ENCODE data around the gene RAB3C. TPM values are rescaled to one million over a fixed set of nuclear protein-coding genes. Genes with fewer than 3 reads are reported as not detected.

RAB3C gene
- total RNA-seq, 1 experiment from 2014 or later = not detected

DNA sequence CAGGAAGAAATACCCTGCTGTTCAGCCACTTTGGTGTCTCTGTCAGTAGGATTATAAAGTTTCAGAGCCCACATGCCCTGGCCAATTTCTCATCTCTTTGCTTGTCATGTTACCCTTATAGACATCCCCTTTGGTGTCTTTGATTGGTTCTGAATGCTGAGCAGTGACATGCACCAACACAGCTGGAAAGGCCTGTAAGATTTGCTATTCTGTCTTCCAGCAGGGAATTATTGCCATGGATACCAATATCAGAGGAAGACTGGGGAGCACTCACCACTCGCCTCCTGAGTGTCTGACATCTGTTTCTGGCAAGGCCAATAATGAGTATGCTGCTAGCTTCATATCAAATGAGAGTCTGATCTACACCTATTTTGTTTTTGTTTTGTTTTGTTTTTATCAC lies 34.4 kb downstream of the RAB3C start:
- no peak overlapping the region for H3K4me3 ChIP-seq (ENCODE audit: low read depth in 2 of 2, low read length in 2 of 2)
- CTCF ChIA-PET = no interaction called here
- in situ Hi-C loops (cut with HindIII; ENCODE audit: low pct_unique_long_range_greater_than_20kb, low sequenced_read_pairs) (no loop called here), intact Hi-C loops (cut with micrococcal nuclease; ENCODE audit: unreplicated experiment) (no loop called here)
- no peaks in the 10 kb centered on the region for H3K4me1 ChIP-seq (ENCODE audit: control insufficient read depth, insufficient read depth, low read length)
- no peak for TF ChIP-seq TCF7L2 (IDR thresholded peaks at IDR 0.05; ENCODE audit: low read depth, low read length)
- no peak for TF ChIP-seq SIN3A (IDR thresholded peaks at IDR 0.05; ENCODE audit: borderline replicate concordance, insufficient read depth, low read depth, low read length)
- no peak for TF ChIP-seq POLR2AphosphoS5 (IDR thresholded peaks at IDR 0.05; ENCODE audit: low read depth, low read length)
- no peak for TF ChIP-seq REST (IDR thresholded peaks at IDR 0.05; ENCODE audit: insufficient read depth in 1 of 2, low read depth in 2 of 2, low read length in 1 of 2)
- TF ChIP-seq, protein P1, sequence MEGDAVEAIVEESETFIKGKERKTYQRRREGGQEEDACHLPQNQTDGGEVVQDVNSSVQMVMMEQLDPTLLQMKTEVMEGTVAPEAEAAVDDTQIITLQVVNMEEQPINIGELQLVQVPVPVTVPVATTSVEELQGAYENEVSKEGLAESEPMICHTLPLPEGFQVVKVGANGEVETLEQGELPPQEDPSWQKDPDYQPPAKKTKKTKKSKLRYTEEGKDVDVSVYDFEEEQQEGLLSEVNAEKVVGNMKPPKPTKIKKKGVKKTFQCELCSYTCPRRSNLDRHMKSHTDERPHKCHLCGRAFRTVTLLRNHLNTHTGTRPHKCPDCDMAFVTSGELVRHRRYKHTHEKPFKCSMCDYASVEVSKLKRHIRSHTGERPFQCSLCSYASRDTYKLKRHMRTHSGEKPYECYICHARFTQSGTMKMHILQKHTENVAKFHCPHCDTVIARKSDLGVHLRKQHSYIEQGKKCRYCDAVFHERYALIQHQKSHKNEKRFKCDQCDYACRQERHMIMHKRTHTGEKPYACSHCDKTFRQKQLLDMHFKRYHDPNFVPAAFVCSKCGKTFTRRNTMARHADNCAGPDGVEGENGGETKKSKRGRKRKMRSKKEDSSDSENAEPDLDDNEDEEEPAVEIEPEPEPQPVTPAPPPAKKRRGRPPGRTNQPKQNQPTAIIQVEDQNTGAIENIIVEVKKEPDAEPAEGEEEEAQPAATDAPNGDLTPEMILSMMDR (IDR thresholded peaks at IDR 0.05) = no peak
- no TSS peak for BruUV-seq (replicated peaks)
- DNase-seq (ENCODE audit: low read depth, low spot score) (no peak), ATAC-seq (no peak)
- no peak overlapping the region for H3K27ac ChIP-seq (ENCODE audit: low read length)
- no peaks in the 10 kb centered on the region for H3K36me3 ChIP-seq (ENCODE audit: control insufficient read depth, insufficient read depth, low read length)
- H3K9me3 ChIP-seq (ENCODE audit: control insufficient read depth, insufficient read depth, low read depth, low read length) = no peaks in the 10 kb centered on the region
- no peaks in the 10 kb centered on the region for H3K27me3 ChIP-seq (ENCODE audit: control insufficient read depth, insufficient read depth, low read length)
- POLR2A ChIA-PET = no interaction called here

DNA sequence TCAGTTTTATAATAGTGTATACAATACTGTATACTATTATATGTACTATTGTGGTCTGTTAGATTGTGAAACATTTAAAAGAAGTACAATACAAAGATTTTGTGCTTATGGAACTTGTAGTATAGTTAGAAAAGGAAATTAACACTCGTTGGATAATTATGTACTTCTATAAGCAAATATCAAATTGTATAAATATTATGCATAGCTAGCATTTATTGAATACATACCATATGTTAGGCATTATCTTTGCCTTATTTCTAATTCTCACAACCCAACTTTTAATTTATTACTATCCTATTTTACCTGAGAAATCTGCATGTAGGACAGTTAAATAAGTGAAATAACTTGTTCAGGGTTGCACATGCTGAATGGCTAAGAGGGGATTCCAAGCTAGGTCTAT lies 37.5 kb downstream of the RAB3C start:
- BruUV-seq (replicated peaks) = no TSS peak
- no peaks in the 10 kb centered on the region for H3K4me1 ChIP-seq (ENCODE audit: control insufficient read depth, insufficient read depth, low read length)
- no peak for TF ChIP-seq TCF7L2 (IDR thresholded peaks at IDR 0.05; ENCODE audit: low read depth, low read length)
- no peak for TF ChIP-seq REST (IDR thresholded peaks at IDR 0.05; ENCODE audit: insufficient read depth in 1 of 2, low read depth in 2 of 2, low read length in 1 of 2)
- TF ChIP-seq, protein P1 (IDR thresholded peaks at IDR 0.05) = no peak
- no peak for TF ChIP-seq POLR2AphosphoS5 (IDR thresholded peaks at IDR 0.05; ENCODE audit: low read depth, low read length)
- TF ChIP-seq SIN3A (IDR thresholded peaks at IDR 0.05; ENCODE audit: borderline replicate concordance, insufficient read depth, low read depth, low read length) = no peak
- no peak overlapping the region for H3K27ac ChIP-seq (ENCODE audit: low read length)
- ATAC-seq = no peak
- CTCF ChIA-PET = no interaction called here
- H3K9me3 ChIP-seq (ENCODE audit: control insufficient read depth, insufficient read depth, low read depth, low read length) = no peaks in the 10 kb centered on the region
- H3K36me3 ChIP-seq (ENCODE audit: control insufficient read depth, insufficient read depth, low read length) = no peaks in the 10 kb centered on the region
- H3K4me3 ChIP-seq (ENCODE audit: low read depth in 2 of 2, low read length in 2 of 2) = no peak overlapping the region
- DNase-seq (ENCODE audit: low read depth, low spot score) = no peak
- no peaks in the 10 kb centered on the region for H3K27me3 ChIP-seq (ENCODE audit: control insufficient read depth, insufficient read depth, low read length)
- intact Hi-C loops (cut with micrococcal nuclease; ENCODE audit: unreplicated experiment) (no loop called here), in situ Hi-C loops (cut with HindIII; ENCODE audit: low pct_unique_long_range_greater_than_20kb, low sequenced_read_pairs) (no loop called here)
- POLR2A ChIA-PET = no interaction called here

Data from Panc1 (cell line).